ENCODE measurements around the gene S100B.
A peak's percentile ranks its signal among the peaks of the same experiment; 100 is the strongest.

Gene S100B

DNA sequence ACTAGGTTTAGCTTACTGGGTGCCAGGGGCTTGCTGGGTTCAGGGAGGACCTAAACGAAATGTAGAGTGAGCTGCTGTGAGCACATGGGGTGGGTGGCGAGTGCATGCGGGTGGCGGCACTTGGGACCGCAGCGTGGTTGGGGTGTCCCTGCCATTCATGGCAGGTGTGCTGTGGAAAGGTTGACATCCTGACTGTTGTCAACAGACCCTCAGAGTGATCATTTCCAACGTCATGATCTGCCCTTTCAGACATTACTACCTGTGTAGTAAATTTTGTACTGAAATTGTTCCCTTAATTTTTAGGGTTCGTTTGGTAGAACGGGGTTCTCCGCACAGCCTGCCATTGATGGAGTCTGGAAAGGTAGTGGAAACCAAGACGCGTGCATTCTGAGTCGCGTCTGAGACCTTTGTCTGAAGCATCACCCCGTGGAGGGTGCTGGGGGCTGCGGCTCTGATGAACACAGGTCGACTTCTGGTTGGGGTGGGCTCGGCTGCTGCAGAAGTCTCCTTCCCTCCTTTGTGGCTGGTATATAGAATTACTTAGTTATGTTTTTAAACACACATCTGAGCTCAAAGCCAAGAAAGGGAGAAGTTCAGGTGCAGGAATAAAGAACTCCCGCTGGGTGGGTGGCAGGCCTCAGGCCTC, 43.3 kb downstream of the S100B start:
- H3K79me1 ChIP-seq (ENCODE audit: low read length), result no peaks in the 10 kb centered on the region
- no peak overlapping the region for H2AK5ac ChIP-seq (ENCODE audit: low read length)
- no peak overlapping the region for H2BK5ac ChIP-seq (ENCODE audit: low read length)
- no peak overlapping the region for H3K4me3 ChIP-seq (ENCODE audit: low read length)
- no peaks in the 10 kb centered on the region for H3K79me2 ChIP-seq (ENCODE audit: control insufficient read depth, insufficient read depth, low read length)
- WGBS (ENCODE audit: extremely low coverage, insufficient coverage, low lambda C conversion rate), result no CpG with 5 or more reads among the region's 19 CpGs
- H4K8ac ChIP-seq (ENCODE audit: low read depth, low read length), result no peak overlapping the region
- H3K4me2 ChIP-seq (ENCODE audit: low read length), result no peak overlapping the region
- H3K56ac ChIP-seq (ENCODE audit: low read length), result no peak overlapping the region
- peaks cover 3% of the 10 kb centered on the region for H3K36me3 ChIP-seq (ENCODE audit: control insufficient read depth, insufficient read depth, low read length)
- no peak overlapping the region for H3K27ac ChIP-seq (ENCODE audit: low read depth, low read length)
- H3K18ac ChIP-seq (ENCODE audit: low read length), result no peak overlapping the region
- H3K4me1 ChIP-seq (ENCODE audit: control insufficient read depth, low read depth, low read length), result no peaks in the 10 kb centered on the region
- no peak overlapping the region for H4K5ac ChIP-seq (ENCODE audit: low read length)
- DNase-seq, result no peak
- no peaks in the 10 kb centered on the region for H3K27me3 ChIP-seq (ENCODE audit: insufficient read depth, low read length, poor library complexity)
- no peak overlapping the region for H3K4ac ChIP-seq (ENCODE audit: low read depth, low read length)
- H3K9ac ChIP-seq (ENCODE audit: low read length), result no peak overlapping the region
- H2BK15ac ChIP-seq (replicated peaks; ENCODE audit: low read depth), result no peak overlapping the region
- peak overlapping the region; percentile 24 for H3K23ac ChIP-seq (ENCODE audit: low read length)
- no peak overlapping the region for H2BK120ac ChIP-seq (ENCODE audit: low read depth, low read length)

GRCh38 chr21:46560568-46561444, 44.1 kb downstream of the S100B start:
- H2BK120ac ChIP-seq (ENCODE audit: low read depth, low read length), result no peak overlapping the region
- H2AK5ac ChIP-seq (ENCODE audit: low read length), result no peak overlapping the region
- DNase-seq, result no peak
- H3K4me1 ChIP-seq (ENCODE audit: control insufficient read depth, low read depth, low read length), result no peaks in the 10 kb centered on the region
- no CpG with 5 or more reads among the region's 19 CpGs for WGBS (ENCODE audit: extremely low coverage, insufficient coverage, low lambda C conversion rate)
- H4K5ac ChIP-seq (ENCODE audit: low read length), result no peak overlapping the region
- peaks cover 3% of the 10 kb centered on the region for H3K36me3 ChIP-seq (ENCODE audit: control insufficient read depth, insufficient read depth, low read length)
- H3K4me2 ChIP-seq (ENCODE audit: low read length), result no peak overlapping the region
- no peak overlapping the region for H3K18ac ChIP-seq (ENCODE audit: low read length)
- H3K56ac ChIP-seq (ENCODE audit: low read length), result no peak overlapping the region
- H3K27ac ChIP-seq (ENCODE audit: low read depth, low read length), result no peak overlapping the region
- no peaks in the 10 kb centered on the region for H3K79me2 ChIP-seq (ENCODE audit: control insufficient read depth, insufficient read depth, low read length)
- H3K9ac ChIP-seq (ENCODE audit: low read length), result no peak overlapping the region
- H4K8ac ChIP-seq (ENCODE audit: low read depth, low read length), result no peak overlapping the region
- no peak overlapping the region for H3K23ac ChIP-seq (ENCODE audit: low read length)
- no peaks in the 10 kb centered on the region for H3K79me1 ChIP-seq (ENCODE audit: low read length)
- no peak overlapping the region for H2BK5ac ChIP-seq (ENCODE audit: low read length)
- no peak overlapping the region for H3K4ac ChIP-seq (ENCODE audit: low read depth, low read length)
- no peaks in the 10 kb centered on the region for H3K27me3 ChIP-seq (ENCODE audit: insufficient read depth, low read length, poor library complexity)
- no peak overlapping the region for H2BK15ac ChIP-seq (replicated peaks; ENCODE audit: low read depth)
- H3K4me3 ChIP-seq (ENCODE audit: low read length), result no peak overlapping the region

GRCh38 chr21:46559291-46559983, 45.4 kb downstream of the S100B start:
- Histone ChIP-seq H2BK5ac (ENCODE audit: low read length) (no peak overlapping the region), H3K4me2 (ENCODE audit: low read length) (no peak overlapping the region), H3K18ac (ENCODE audit: low read length) (no peak overlapping the region), H3K4ac (ENCODE audit: low read depth, low read length) (no peak overlapping the region), H3K79me1 (ENCODE audit: low read length) (no peaks in the 10 kb centered on the region), H3K27ac (ENCODE audit: low read depth, low read length) (no peak overlapping the region), H3K4me1 (ENCODE audit: control insufficient read depth, low read depth, low read length) (no peaks in the 10 kb centered on the region), H4K8ac (ENCODE audit: low read depth, low read length) (no peak overlapping the region), H2BK15ac (replicated peaks; ENCODE audit: low read depth) (no peak overlapping the region), H3K27me3 (ENCODE audit: insufficient read depth, low read length, poor library complexity) (no peaks in the 10 kb centered on the region), H3K56ac (ENCODE audit: low read length) (no peak overlapping the region), H2BK120ac (ENCODE audit: low read depth, low read length) (no peak overlapping the region), H4K5ac (ENCODE audit: low read length) (no peak overlapping the region), H3K23ac (ENCODE audit: low read length) (no peak overlapping the region), H2AK5ac (ENCODE audit: low read length) (no peak overlapping the region), H3K9ac (ENCODE audit: low read length) (no peak overlapping the region), H3K36me3 (ENCODE audit: control insufficient read depth, insufficient read depth, low read length) (peaks cover 4% of the 10 kb centered on the region), H3K4me3 (ENCODE audit: low read length) (no peak overlapping the region), H3K79me2 (ENCODE audit: control insufficient read depth, insufficient read depth, low read length) (no peaks in the 10 kb centered on the region)
- DNase-seq, result no peak
- no CpG with 5 or more reads among the region's 16 CpGs for WGBS (ENCODE audit: extremely low coverage, insufficient coverage, low lambda C conversion rate)

- H3K23ac ChIP-seq (ENCODE audit: low read length), result no peak overlapping the region
- no peak overlapping the region for H2BK5ac ChIP-seq (ENCODE audit: low read length)
- no peaks in the 10 kb centered on the region for H3K4me1 ChIP-seq (ENCODE audit: control insufficient read depth, low read depth, low read length)
- no peak overlapping the region for H3K4ac ChIP-seq (ENCODE audit: low read depth, low read length)
- no peak overlapping the region for H2BK15ac ChIP-seq (replicated peaks; ENCODE audit: low read depth)
- H2BK120ac ChIP-seq (ENCODE audit: low read depth, low read length), result no peak overlapping the region
- no peak overlapping the region for H4K8ac ChIP-seq (ENCODE audit: low read depth, low read length)
- no peak overlapping the region for H3K27ac ChIP-seq (ENCODE audit: low read depth, low read length)
- H3K27me3 ChIP-seq (ENCODE audit: insufficient read depth, low read length, poor library complexity), result no peaks in the 10 kb centered on the region
- no peak for DNase-seq
- no CpG with 5 or more reads among the region's 26 CpGs for WGBS (ENCODE audit: extremely low coverage, insufficient coverage, low lambda C conversion rate)
- H3K4me2 ChIP-seq (ENCODE audit: low read length), result no peak overlapping the region
- no peak overlapping the region for H2AK5ac ChIP-seq (ENCODE audit: low read length)
- no peak overlapping the region for H3K56ac ChIP-seq (ENCODE audit: low read length)
- H3K36me3 ChIP-seq (ENCODE audit: control insufficient read depth, insufficient read depth, low read length), result peaks cover 4% of the 10 kb centered on the region
- no peak overlapping the region for H3K9ac ChIP-seq (ENCODE audit: low read length)
- H4K5ac ChIP-seq (ENCODE audit: low read length), result no peak overlapping the region
- H3K79me2 ChIP-seq (ENCODE audit: control insufficient read depth, insufficient read depth, low read length), result no peaks in the 10 kb centered on the region
- no peaks in the 10 kb centered on the region for H3K79me1 ChIP-seq (ENCODE audit: low read length)
- no peak overlapping the region for H3K4me3 ChIP-seq (ENCODE audit: low read length)
- H3K18ac ChIP-seq (ENCODE audit: low read length), result no peak overlapping the region
These were observed 46.9 kb downstream of the S100B start for GRCh38 chr21:46557919-46558392.

DNA sequence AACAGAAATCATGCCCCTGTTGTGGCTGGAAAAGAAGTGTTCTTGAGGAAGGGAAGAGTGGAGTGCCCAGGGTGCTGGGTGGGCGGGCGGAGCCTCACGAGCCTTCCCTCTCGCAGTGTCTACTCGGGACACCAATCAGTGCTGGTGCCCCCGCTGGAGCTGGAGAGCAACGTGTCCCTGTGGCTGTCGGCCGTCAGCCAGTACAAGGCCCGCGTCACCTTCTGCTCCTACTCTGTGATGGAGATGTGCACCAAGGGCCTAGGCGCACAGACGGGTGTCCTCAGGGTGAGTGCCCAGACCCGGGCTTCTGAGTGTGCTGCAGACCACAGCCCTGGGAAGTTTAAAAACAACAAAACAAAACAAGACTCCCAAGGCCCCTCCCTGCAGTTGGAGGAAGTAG, 47.4 kb downstream of the S100B start:
- H3K36me3 ChIP-seq (ENCODE audit: control insufficient read depth, insufficient read depth, low read length), result peaks cover 4% of the 10 kb centered on the region
- no peak overlapping the region for H3K9ac ChIP-seq (ENCODE audit: low read length)
- DNase-seq, result no peak
- H3K23ac ChIP-seq (ENCODE audit: low read length), result no peak overlapping the region
- H3K27ac ChIP-seq (ENCODE audit: low read depth, low read length), result no peak overlapping the region
- WGBS (ENCODE audit: extremely low coverage, insufficient coverage, low lambda C conversion rate), result no CpG with 5 or more reads among the region's 14 CpGs
- no peaks in the 10 kb centered on the region for H3K4me1 ChIP-seq (ENCODE audit: control insufficient read depth, low read depth, low read length)
- H3K56ac ChIP-seq (ENCODE audit: low read length), result no peak overlapping the region
- no peaks in the 10 kb centered on the region for H3K79me2 ChIP-seq (ENCODE audit: control insufficient read depth, insufficient read depth, low read length)
- no peaks in the 10 kb centered on the region for H3K79me1 ChIP-seq (ENCODE audit: low read length)
- H2BK5ac ChIP-seq (ENCODE audit: low read length), result no peak overlapping the region
- no peak overlapping the region for H2AK5ac ChIP-seq (ENCODE audit: low read length)
- no peak overlapping the region for H2BK15ac ChIP-seq (replicated peaks; ENCODE audit: low read depth)
- no peak overlapping the region for H4K8ac ChIP-seq (ENCODE audit: low read depth, low read length)
- H2BK120ac ChIP-seq (ENCODE audit: low read depth, low read length), result no peak overlapping the region
- no peak overlapping the region for H3K4me2 ChIP-seq (ENCODE audit: low read length)
- H3K4me3 ChIP-seq (ENCODE audit: low read length), result no peak overlapping the region
- H3K4ac ChIP-seq (ENCODE audit: low read depth, low read length), result no peak overlapping the region
- no peaks in the 10 kb centered on the region for H3K27me3 ChIP-seq (ENCODE audit: insufficient read depth, low read length, poor library complexity)
- no peak overlapping the region for H3K18ac ChIP-seq (ENCODE audit: low read length)
- no peak overlapping the region for H4K5ac ChIP-seq (ENCODE audit: low read length)

All from mesendoderm (in vitro differentiated cells).